Activated CD8-positive, alpha-beta memory T cell treated with anti-CD3 and anti-CD28 coated beads, Interleukin-2, amount 10 ng/mL, durations not matched to agents 7 days and 5 days (primary cell): ENCODE results near the gene MYO9A. TPM values are rescaled to one million over a fixed set of nuclear protein-coding genes. Genes with fewer than 3 reads are reported as not detected.
"Not testable (repeated sequence)": the region's sequence is repeated elsewhere in the genome, so short reads cannot be mapped to it uniquely, and the experiment has no call there.

Experiments
- ATAC-seq: fragments of 150-1000 bp; cut with Tn5 transposase; one replicate; pipeline ENCODE4 v1.10.0; 2021; ENCODE audit warnings: moderate library complexity
- CTCF ChIA-PET: fragments of 350-600 bp; sonication (Branson Sonifier 250); formaldehyde crosslinking; loops from one replicate; lab custom pipeline; 2021; ENCODE audit warnings: antibody characterized with exemption; lab: Charles Lee
- DNase-seq: peaks from one replicate; pipeline ENCODE4 v3.0.0-alpha.2; 2020
- H3K27ac Mint-ChIP-seq: one replicate; pipeline ENCODE4 v1.8.0; 2021; ENCODE audit warnings: mild to moderate bottlenecking, mixed read lengths
- H3K27me3 Mint-ChIP-seq: one replicate; pipeline ENCODE4 v1.8.0; 2021; ENCODE audit warnings: mixed read lengths
- H3K36me3 Mint-ChIP-seq: one replicate; pipeline ENCODE4 v1.8.0; 2021; ENCODE audit warnings: mild to moderate bottlenecking, mixed read lengths
- H3K4me1 Mint-ChIP-seq: one replicate; pipeline ENCODE4 v1.8.0; 2021; ENCODE audit warnings: mixed read lengths
- H3K4me3 Mint-ChIP-seq: one replicate; pipeline ENCODE4 v1.8.0; 2021; ENCODE audit warnings: mild to moderate bottlenecking, moderate library complexity, mixed read lengths
- H3K9me3 Mint-ChIP-seq: one replicate; pipeline ENCODE4 v1.8.0; 2022; ENCODE audit warnings: low read depth, mixed read lengths
- total RNA-seq, 2 experiments: library from RNA; stranded (reverse); gene quantifications; one replicate each; pipeline ENCODE4 v1.2.3, GENCODE V29; 2021

MYO9A gene
- total RNA-seq, 2 experiments from 2014 or later, result 15.3 to 23.4 TPM

GRCh38 chr15:72065801-72066200 is 52.1 kb downstream of the MYO9A start:
- H3K4me3 Mint-ChIP-seq, result no peak overlapping the region
- no peak overlapping the region for H3K27ac Mint-ChIP-seq
- no peak for ATAC-seq
- CTCF ChIA-PET, result no interaction called here
- H3K4me1 Mint-ChIP-seq, result peaks cover 2% of the 10 kb centered on the region
- peaks cover 5% of the 10 kb centered on the region for H3K9me3 Mint-ChIP-seq
- DNase-seq, result no peak
- H3K27me3 Mint-ChIP-seq, result no peaks in the 10 kb centered on the region
- peaks cover 3% of the 10 kb centered on the region for H3K36me3 Mint-ChIP-seq

- CTCF ChIA-PET, result no interaction called here
- Mint-ChIP-seq H3K4me1 (peaks cover 2% of the 10 kb centered on the region), H3K27me3 (no peaks in the 10 kb centered on the region), H3K9me3 (peaks cover 5% of the 10 kb centered on the region), H3K27ac (no peak overlapping the region), H3K4me3 (no peak overlapping the region), H3K36me3 (peaks cover 1% of the 10 kb centered on the region)
- DNase-seq (no peak), ATAC-seq (no peak)
Measured at GRCh38 chr15:72063186-72063585, 54.8 kb downstream of the MYO9A start.

- peaks cover 5% of the 10 kb centered on the region for H3K9me3 Mint-ChIP-seq
- ATAC-seq (no peak), DNase-seq (no peak)
- H3K36me3 Mint-ChIP-seq, result peaks cover 1% of the 10 kb centered on the region
- H3K27me3 Mint-ChIP-seq, result no peaks in the 10 kb centered on the region
- no peak overlapping the region for H3K4me3 Mint-ChIP-seq
- peaks cover 5% of the 10 kb centered on the region for H3K4me1 Mint-ChIP-seq
- CTCF ChIA-PET, result interaction anchor here (0.6 kb wide), 1 partner anchor 448 kb away, joined by 3 read pairs; no protein-coding TSS in a partner anchor
- no peak overlapping the region for H3K27ac Mint-ChIP-seq
Measured at GRCh38 chr15:72062319-72062718, 55.6 kb downstream of the MYO9A start.

GRCh38 chr15:72060687-72061250 is 57.2 kb downstream of the MYO9A start:
- no peak for DNase-seq
- no peak overlapping the region for H3K4me3 Mint-ChIP-seq
- H3K4me1 Mint-ChIP-seq, result peaks cover 5% of the 10 kb centered on the region
- CTCF ChIA-PET, result interaction anchor here (1.4 kb wide), 1 partner anchor 10 kb away, joined by 3 read pairs; no protein-coding TSS in a partner anchor
- no peak for ATAC-seq
- H3K27ac Mint-ChIP-seq, result no peak overlapping the region
- H3K9me3 Mint-ChIP-seq, result peaks cover 5% of the 10 kb centered on the region
- no peaks in the 10 kb centered on the region for H3K27me3 Mint-ChIP-seq
- peaks cover 1% of the 10 kb centered on the region for H3K36me3 Mint-ChIP-seq

GRCh38 chr15:72058585-72058984 is 59.4 kb downstream of the MYO9A start:
- Mint-ChIP-seq H3K36me3 (peaks cover 1% of the 10 kb centered on the region), H3K4me3 (no peak overlapping the region), H3K4me1 (peaks cover 5% of the 10 kb centered on the region), H3K27ac (no peak overlapping the region), H3K27me3 (no peaks in the 10 kb centered on the region), H3K9me3 (peaks cover 5% of the 10 kb centered on the region)
- CTCF ChIA-PET, result no interaction called here
- DNase-seq (no peak), ATAC-seq (no peak)

- ATAC-seq (no peak), DNase-seq (no peak)
- peaks cover 5% of the 10 kb centered on the region for H3K4me1 Mint-ChIP-seq
- H3K27ac Mint-ChIP-seq, result no peak overlapping the region
- no peaks in the 10 kb centered on the region for H3K27me3 Mint-ChIP-seq
- H3K36me3 Mint-ChIP-seq, result peaks cover 4% of the 10 kb centered on the region
- peaks cover 5% of the 10 kb centered on the region for H3K9me3 Mint-ChIP-seq
- CTCF ChIA-PET, result no interaction called here
- no peak overlapping the region for H3K4me3 Mint-ChIP-seq
Measured at GRCh38 chr15:72057548-72058091, 60.3 kb downstream of the MYO9A start.

GRCh38 chr15:72056217-72056616 is 61.7 kb downstream of the MYO9A start:
- H3K36me3 Mint-ChIP-seq, DNase-seq, H3K4me3 Mint-ChIP-seq, H3K9me3 Mint-ChIP-seq, H3K27ac Mint-ChIP-seq, H3K27me3 Mint-ChIP-seq, CTCF ChIA-PET, H3K4me1 Mint-ChIP-seq, ATAC-seq: not testable (repeated sequence)

GRCh38 chr15:72053297-72053696 is 64.7 kb downstream of the MYO9A start:
- H3K27ac Mint-ChIP-seq, H3K27me3 Mint-ChIP-seq, H3K4me3 Mint-ChIP-seq, H3K4me1 Mint-ChIP-seq, ATAC-seq, DNase-seq, CTCF ChIA-PET, H3K9me3 Mint-ChIP-seq, H3K36me3 Mint-ChIP-seq: not testable (repeated sequence)

GRCh38 chr15:72050700-72051099 is 67.2 kb downstream of the MYO9A start:
- Mint-ChIP-seq H3K9me3 (no peaks in the 10 kb centered on the region), H3K4me3 (no peak overlapping the region), H3K27ac (no peak overlapping the region), H3K27me3 (no peaks in the 10 kb centered on the region), H3K4me1 (no peaks in the 10 kb centered on the region), H3K36me3 (peaks cover 5% of the 10 kb centered on the region)
- DNase-seq (no peak), ATAC-seq (no peak)
- CTCF ChIA-PET, result interaction anchor here (1.4 kb wide), 1 partner anchor 10 kb away, joined by 3 read pairs; no protein-coding TSS in a partner anchor

GRCh38 chr15:72047020-72047419 is 70.9 kb downstream of the MYO9A start:
- Mint-ChIP-seq H3K4me1 (no peaks in the 10 kb centered on the region), H3K4me3 (no peak overlapping the region), H3K36me3 (peaks cover 4% of the 10 kb centered on the region), H3K27ac (no peak overlapping the region), H3K27me3 (no peaks in the 10 kb centered on the region), H3K9me3 (no peaks in the 10 kb centered on the region)
- DNase-seq (no peak), ATAC-seq (no peak)
- CTCF ChIA-PET, result no interaction called here

- DNase-seq (no peak), ATAC-seq (no peak)
- CTCF ChIA-PET, result no interaction called here
- H3K36me3 Mint-ChIP-seq, result peaks cover 6% of the 10 kb centered on the region
- H3K9me3 Mint-ChIP-seq, result no peaks in the 10 kb centered on the region
- no peak overlapping the region for H3K27ac Mint-ChIP-seq
- H3K27me3 Mint-ChIP-seq, result no peaks in the 10 kb centered on the region
- H3K4me1 Mint-ChIP-seq, result no peaks in the 10 kb centered on the region
- no peak overlapping the region for H3K4me3 Mint-ChIP-seq
Measured at GRCh38 chr15:72044956-72045355, 73.0 kb downstream of the MYO9A start.

- DNase-seq (no peak), ATAC-seq (no peak)
- Mint-ChIP-seq H3K27me3 (no peaks in the 10 kb centered on the region), H3K9me3 (no peaks in the 10 kb centered on the region), H3K4me3 (no peak overlapping the region), H3K4me1 (no peaks in the 10 kb centered on the region), H3K36me3 (peaks cover 8% of the 10 kb centered on the region), H3K27ac (no peak overlapping the region)
- CTCF ChIA-PET, result interaction anchor here (0.6 kb wide), 1 partner anchor 41 kb away, joined by 3 read pairs; no protein-coding TSS in a partner anchor
Measured at GRCh38 chr15:72042865-72043264, 75.1 kb downstream of the MYO9A start.

GRCh38 chr15:72042054-72042453 is 75.9 kb downstream of the MYO9A start:
- H3K27me3 Mint-ChIP-seq, result no peaks in the 10 kb centered on the region
- CTCF ChIA-PET, result no interaction called here
- ATAC-seq, result no peak

GRCh38 chr15:72037321-72037720 is 80.6 kb downstream of the MYO9A start:
- no peak for DNase-seq
- Mint-ChIP-seq H3K4me3 (no peak overlapping the region), H3K9me3 (no peaks in the 10 kb centered on the region), H3K4me1 (peaks cover 7% of the 10 kb centered on the region), H3K27ac (no peak overlapping the region), H3K36me3 (peaks cover 14% of the 10 kb centered on the region), H3K27me3 (no peaks in the 10 kb centered on the region)
- CTCF ChIA-PET, result no interaction called here
- ATAC-seq, result no peak

More at GRCh38 chr15:72042054-72042453, 75.9 kb downstream of the MYO9A start:
- no peak for DNase-seq
- Mint-ChIP-seq H3K4me3 (no peak overlapping the region), H3K4me1 (peaks cover 5% of the 10 kb centered on the region), H3K27ac (no peak overlapping the region), H3K36me3 (peaks cover 12% of the 10 kb centered on the region), H3K9me3 (no peaks in the 10 kb centered on the region)
